ENCODE measurements around the gene WDR18. TPM values are rescaled to one million over a fixed set of nuclear protein-coding genes. Genes with fewer than 3 reads are reported as not detected.
"Not testable (repeated sequence)": the region's sequence is repeated elsewhere in the genome, so short reads cannot be mapped to it uniquely, and the experiment has no call there.

WDR18 gene
- total RNA-seq, 1 donor from 2014 or later, result 19.4 TPM

DNA sequence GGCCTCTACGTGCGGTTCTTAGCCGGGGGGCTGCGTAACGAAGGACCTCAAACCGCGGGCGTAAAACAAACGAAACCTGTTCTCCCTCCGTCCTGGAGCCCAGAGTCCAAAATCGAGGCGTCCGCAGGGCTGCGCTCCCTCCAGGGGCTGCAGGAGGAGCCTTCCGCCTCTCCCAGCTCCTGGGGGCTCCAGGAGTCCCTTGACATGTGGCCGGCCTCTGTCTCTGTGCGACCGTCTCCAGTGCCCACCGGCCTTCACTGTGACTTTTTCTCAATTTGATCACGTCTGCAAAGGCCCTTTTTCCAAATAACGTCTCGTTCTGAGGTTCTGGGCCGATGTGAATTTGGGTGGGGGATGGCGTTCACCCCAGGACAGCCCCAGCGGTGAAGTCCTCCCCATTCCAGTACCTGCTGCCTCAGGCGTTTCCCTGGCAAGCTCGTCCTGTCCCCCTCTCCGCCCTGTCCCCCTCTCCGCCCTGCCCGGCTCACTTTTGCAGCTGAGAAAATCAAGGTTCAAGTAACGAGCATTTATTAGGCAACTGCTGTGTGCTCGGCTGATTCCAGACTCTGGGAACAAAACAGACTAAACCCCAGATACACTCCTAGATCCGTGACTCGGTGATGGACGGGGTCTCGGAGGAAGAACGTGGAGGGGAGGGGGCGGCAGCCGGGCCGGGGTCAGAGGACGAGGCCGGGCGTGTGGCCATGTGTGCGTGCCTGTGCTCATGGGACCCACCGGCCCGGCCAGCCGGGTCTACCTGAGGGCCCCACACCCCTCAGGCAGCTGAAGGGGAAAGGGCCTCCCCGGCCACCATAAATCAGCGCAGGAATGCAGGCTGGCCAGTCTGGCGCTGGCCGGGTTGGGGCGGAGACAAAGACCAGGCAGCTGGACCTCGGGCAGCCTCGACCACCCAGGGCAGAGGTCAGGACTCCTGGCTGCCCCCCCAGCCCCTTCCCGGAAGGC lies 28.1 kb upstream of the WDR18 start:
- Histone ChIP-seq H3K27ac (replicated peaks) (no peak overlapping the region), H3K4me1 (peaks cover 12% of the 10 kb centered on the region), H3K4me3 (no peak overlapping the region), H3K27me3 (ENCODE audit: low read depth) (no peaks in the 10 kb centered on the region), H3K9me3 (replicated peaks) (no peaks in the 10 kb centered on the region), H3K36me3 (no peaks in the 10 kb centered on the region)
- TF ChIP-seq, protein P1, sequence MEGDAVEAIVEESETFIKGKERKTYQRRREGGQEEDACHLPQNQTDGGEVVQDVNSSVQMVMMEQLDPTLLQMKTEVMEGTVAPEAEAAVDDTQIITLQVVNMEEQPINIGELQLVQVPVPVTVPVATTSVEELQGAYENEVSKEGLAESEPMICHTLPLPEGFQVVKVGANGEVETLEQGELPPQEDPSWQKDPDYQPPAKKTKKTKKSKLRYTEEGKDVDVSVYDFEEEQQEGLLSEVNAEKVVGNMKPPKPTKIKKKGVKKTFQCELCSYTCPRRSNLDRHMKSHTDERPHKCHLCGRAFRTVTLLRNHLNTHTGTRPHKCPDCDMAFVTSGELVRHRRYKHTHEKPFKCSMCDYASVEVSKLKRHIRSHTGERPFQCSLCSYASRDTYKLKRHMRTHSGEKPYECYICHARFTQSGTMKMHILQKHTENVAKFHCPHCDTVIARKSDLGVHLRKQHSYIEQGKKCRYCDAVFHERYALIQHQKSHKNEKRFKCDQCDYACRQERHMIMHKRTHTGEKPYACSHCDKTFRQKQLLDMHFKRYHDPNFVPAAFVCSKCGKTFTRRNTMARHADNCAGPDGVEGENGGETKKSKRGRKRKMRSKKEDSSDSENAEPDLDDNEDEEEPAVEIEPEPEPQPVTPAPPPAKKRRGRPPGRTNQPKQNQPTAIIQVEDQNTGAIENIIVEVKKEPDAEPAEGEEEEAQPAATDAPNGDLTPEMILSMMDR (IDR thresholded peaks at IDR 0.05; ENCODE audit: borderline replicate concordance), result no peak
- DNase-seq, result no peak
- intact Hi-C loops (cut with micrococcal nuclease), result no loop called here

DNA sequence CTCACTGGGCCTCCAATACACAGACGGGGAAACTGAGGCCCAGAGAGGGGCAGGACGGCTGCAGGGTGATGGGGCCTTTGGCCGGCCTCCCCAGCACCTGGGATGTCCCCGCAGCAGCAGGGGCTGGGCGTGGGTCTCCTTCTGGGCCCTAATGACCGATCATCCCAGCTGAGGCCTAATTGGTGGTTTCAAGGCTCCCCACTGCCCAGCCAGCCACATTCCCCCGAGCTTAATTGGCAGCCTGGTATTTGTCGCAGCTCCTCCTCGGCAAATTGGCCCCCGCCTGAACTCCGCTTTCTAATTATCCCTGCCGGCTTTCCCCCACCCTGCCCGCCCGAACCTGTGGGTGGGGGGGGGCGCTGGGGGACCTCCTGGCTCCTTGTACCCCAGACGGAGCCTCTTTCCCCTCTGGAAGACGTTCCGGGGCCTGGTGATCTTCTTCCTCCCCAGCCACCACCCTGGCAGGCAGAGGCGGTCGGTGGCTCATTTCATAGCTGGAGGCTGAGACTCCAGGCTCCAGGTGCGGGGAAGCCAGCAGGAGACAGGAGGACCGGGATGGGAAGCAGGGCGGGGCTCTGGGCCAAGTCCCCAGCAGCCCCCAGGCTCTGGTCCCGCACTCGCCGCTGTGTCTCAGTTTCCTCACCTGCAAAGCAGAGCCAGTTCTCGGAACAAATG lies 27.2 kb upstream of the WDR18 start:
- intact Hi-C loops (cut with micrococcal nuclease), result no loop called here
- TF ChIP-seq, protein P1 (IDR thresholded peaks at IDR 0.05; ENCODE audit: borderline replicate concordance), result no peak
- DNase-seq, result no peak
- Histone ChIP-seq H3K36me3 (no peaks in the 10 kb centered on the region), H3K27ac (replicated peaks) (no peak overlapping the region), H3K4me3 (no peak overlapping the region), H3K27me3 (ENCODE audit: low read depth) (no peaks in the 10 kb centered on the region), H3K4me1 (peaks cover 12% of the 10 kb centered on the region), H3K9me3 (replicated peaks) (no peaks in the 10 kb centered on the region)

DNA sequence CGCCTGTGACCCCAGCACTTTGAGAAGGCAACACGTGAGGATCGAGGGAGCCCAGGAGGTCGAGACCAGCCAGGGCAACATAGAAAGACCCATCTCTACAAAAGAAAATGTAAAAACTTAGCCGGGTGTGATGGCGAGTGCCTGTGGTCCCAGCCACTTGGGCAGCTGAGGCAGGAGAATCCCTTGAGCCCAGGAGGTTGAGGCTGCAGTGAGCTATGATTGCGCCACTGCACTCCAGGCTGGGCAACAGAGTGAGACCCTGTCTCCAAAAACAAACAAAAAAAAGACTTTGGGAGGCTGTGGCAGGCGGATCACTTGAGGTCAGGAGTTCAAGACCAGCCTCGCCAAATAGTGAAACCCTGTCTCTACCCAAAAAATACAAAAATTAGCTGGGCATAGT lies 26.6 kb upstream of the WDR18 start:
- peaks cover 10% of the 10 kb centered on the region for H3K4me1 ChIP-seq
- intact Hi-C loops (cut with micrococcal nuclease); H3K36me3 ChIP-seq; H3K4me3 ChIP-seq; DNase-seq; H3K9me3 ChIP-seq (replicated peaks); H3K27ac ChIP-seq (replicated peaks); H3K27me3 ChIP-seq (ENCODE audit: low read depth): not testable (repeated sequence)

DNA sequence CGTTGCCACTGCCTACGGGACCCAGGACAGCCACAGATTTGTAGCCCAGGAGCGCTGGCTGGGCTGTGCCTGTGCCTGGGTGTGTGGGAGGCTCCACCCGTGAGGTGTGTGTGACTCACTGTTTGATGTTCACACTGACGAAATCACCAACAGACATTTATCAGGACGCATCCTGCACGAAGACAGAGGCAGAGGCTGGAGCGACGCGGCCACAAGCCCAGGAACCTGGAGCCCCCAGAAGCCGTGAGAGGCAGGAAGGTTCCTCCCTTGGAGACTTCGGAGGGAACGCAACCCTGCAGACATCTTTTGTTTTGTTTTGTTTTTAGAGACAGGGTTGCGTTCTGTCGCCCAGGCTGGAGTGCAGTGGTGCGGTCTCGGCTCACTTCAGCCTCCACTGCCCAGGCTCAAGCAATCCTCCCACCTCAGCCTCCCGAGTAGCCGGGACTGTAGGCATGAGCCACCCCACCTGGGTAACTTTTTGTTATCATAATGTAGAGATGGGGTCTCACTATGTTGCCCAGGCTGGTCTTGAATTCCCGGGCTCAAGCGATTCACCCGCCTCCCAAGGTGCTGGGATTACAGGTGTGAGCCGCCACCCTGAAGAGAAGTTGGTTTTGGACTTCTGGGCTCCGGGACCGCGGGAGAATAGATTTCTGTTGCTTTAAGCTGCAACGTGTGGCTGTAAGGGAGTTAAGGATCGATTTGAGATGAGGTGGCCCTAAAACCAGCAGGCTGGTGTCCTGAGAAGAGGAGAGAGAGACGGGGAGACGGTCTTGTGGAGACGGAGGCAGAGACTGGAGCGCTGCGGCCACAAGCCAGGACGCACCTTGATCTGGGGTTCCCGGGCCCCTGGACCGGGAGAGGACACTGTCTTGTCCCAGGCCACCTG lies 24.9 kb upstream of the WDR18 start:
- no peak overlapping the region for H3K4me3 ChIP-seq
- TF ChIP-seq, protein P1 (IDR thresholded peaks at IDR 0.05; ENCODE audit: borderline replicate concordance), result no peak
- intact Hi-C loops (cut with micrococcal nuclease), result no loop called here
- no peak overlapping the region for H3K27ac ChIP-seq (replicated peaks)
- H3K9me3 ChIP-seq (replicated peaks), result no peaks in the 10 kb centered on the region
- H3K36me3 ChIP-seq, result peaks cover under 1% of the 10 kb centered on the region
- H3K27me3 ChIP-seq (ENCODE audit: low read depth), result no peaks in the 10 kb centered on the region
- no peak for DNase-seq
- H3K4me1 ChIP-seq, result peaks cover 2% of the 10 kb centered on the region

DNA sequence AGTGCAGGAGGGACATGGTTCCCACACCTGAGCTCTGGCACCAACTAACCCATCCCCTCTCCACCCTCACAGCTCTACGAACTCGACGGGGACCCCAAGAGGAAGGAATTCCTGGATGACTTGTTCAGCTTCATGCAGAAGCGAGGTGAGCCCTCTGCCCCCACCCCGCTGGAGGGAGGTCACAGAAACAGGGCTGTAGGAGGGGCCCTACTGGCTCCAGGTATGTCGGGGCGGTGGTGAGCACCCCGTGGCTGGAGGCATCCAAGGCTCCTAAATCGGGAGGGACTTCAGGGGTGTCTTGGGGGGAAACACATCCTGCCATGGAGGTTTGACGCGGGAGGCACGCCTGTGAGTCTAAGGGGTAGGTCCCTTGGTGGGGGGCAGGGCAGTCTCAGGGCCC lies 24.1 kb upstream of the WDR18 start:
- no peaks in the 10 kb centered on the region for H3K9me3 ChIP-seq (replicated peaks)

More for the DNA sequence above, 24.1 kb upstream of the WDR18 start:
- intact Hi-C loops (cut with micrococcal nuclease), result no loop called here
- Histone ChIP-seq H3K4me1 (no peaks in the 10 kb centered on the region), H3K36me3 (peaks cover 8% of the 10 kb centered on the region), H3K27ac (replicated peaks) (no peak overlapping the region), H3K27me3 (ENCODE audit: low read depth) (no peaks in the 10 kb centered on the region), H3K4me3 (no peak overlapping the region)
- TF ChIP-seq, protein P1 (IDR thresholded peaks at IDR 0.05; ENCODE audit: borderline replicate concordance), result no peak
- DNase-seq, result no peak
